ENCODE results near the gene GRAMD2A.
A peak's percentile ranks its signal among the peaks of the same experiment; 100 is the strongest.

Gene GRAMD2A

GRCh38 chr15:72169236-72169920, 28.2 kb downstream of the GRAMD2A start:
- no peak for DNase-seq (ENCODE audit: extremely low read depth in 1 of 2, low read depth in 1 of 2)

DNA sequence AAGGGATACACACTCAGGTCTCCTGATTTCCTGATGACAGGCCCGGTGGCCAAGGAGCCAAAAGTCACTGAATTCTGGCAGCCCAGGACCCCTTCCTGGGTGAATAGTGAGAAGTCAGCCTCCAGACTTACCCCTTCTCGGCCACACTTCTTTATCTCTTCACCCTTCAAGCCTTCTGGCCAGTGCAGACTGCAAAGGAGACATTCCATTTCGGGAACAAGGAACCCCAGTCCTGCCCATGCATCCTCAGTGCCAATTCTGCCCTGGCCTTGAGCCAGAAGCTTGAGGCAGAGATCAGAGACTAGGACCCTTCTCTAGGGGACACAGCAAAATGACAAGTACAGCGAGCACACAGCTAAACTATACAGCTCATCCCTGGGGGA, 28.8 kb downstream of the GRAMD2A start:
- DNase-seq (ENCODE audit: extremely low read depth in 1 of 2, low read depth in 1 of 2): no peak

GRCh38 chr15:72168131-72168807, 29.3 kb downstream of the GRAMD2A start:
- DNase-seq (ENCODE audit: extremely low read depth in 1 of 2, low read depth in 1 of 2): no peak

- no peak for DNase-seq (ENCODE audit: extremely low read depth in 1 of 2, low read depth in 1 of 2)
Measured at GRCh38 chr15:72167445-72167844, 30.1 kb downstream of the GRAMD2A start.

- DNase-seq (ENCODE audit: extremely low read depth in 1 of 2, low read depth in 1 of 2): no peak
Measured at GRCh38 chr15:72166716-72167417, 30.7 kb downstream of the GRAMD2A start.

- no peak for DNase-seq (ENCODE audit: extremely low read depth in 1 of 2, low read depth in 1 of 2)
Measured at GRCh38 chr15:72163719-72164118, 33.9 kb downstream of the GRAMD2A start.

GRCh38 chr15:72162569-72162968, 35.0 kb downstream of the GRAMD2A start:
- DNase-seq (ENCODE audit: extremely low read depth in 1 of 2, low read depth in 1 of 2): no peak

- DNase-seq (ENCODE audit: extremely low read depth in 1 of 2, low read depth in 1 of 2): no peak
Measured at GRCh38 chr15:72161361-72162132, 36.0 kb downstream of the GRAMD2A start.

GRCh38 chr15:72160696-72161245, 36.8 kb downstream of the GRAMD2A start:
- no peak for DNase-seq (ENCODE audit: extremely low read depth in 1 of 2, low read depth in 1 of 2)

DNA sequence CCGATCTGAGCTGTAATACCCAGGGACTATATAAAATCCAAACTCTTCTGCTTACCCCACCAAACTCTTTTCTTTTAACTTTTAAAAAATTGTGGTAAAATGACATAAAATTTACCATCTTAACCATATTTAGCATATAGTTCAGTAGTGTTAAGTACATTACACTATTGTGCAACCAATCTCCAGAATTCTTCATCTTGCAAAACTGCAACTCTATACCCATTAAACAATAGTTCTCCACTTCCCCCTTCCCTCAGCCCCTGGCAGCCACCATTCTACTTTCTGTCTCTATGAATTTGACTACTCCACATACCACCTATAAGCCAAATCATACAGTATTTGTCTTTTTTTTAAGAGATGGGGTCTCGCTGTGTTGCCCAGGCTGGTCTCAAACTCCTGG, 40.7 kb downstream of the GRAMD2A start:
- no peak for DNase-seq (ENCODE audit: extremely low read depth in 1 of 2, low read depth in 1 of 2)

GRCh38 chr15:72155635-72156616, 41.7 kb downstream of the GRAMD2A start:
- DNase-seq (ENCODE audit: extremely low read depth in 1 of 2, low read depth in 1 of 2): peak; percentile 32 to 57

- no peak for DNase-seq (ENCODE audit: extremely low read depth in 1 of 2, low read depth in 1 of 2)
Measured at GRCh38 chr15:72155003-72155621, 42.5 kb downstream of the GRAMD2A start.

GRCh38 chr15:72154316-72154715, 43.3 kb downstream of the GRAMD2A start:
- no peak for DNase-seq (ENCODE audit: extremely low read depth in 1 of 2, low read depth in 1 of 2)

DNA sequence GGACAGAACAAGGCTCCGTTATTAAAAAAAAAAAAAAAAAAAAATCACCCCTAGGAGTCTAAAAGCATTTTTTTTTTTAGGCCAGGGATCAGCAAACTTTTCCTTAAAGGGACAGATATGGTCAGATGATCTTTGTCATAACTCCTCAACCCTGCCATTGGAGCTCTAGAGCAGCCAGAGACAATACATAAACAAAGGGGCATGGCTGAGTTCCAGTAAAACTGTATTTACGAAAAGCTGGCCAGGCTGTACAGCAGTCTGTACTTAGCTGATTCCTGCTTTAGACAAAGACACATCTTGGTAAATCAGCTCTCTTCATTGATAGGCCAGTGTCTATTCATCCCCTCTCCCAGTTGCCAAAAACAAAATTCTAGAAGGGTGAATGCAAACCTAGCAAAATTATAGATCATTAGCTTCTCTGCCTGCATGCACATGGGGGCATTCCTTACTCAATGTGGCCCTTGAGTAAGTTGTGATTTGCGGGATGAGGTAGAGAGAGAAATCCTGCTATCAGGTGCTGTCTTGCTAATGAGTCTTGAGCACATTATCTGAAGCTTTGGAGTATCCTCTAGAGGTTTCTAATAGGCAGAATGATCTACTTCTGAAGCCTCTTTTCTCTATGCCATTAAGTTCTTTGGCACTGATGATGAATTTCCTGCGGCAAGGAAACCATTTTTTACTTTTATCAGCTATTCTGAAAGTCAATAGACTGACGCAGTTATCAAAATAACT, 44.2 kb downstream of the GRAMD2A start:
- DNase-seq (ENCODE audit: extremely low read depth in 1 of 2, low read depth in 1 of 2): no peak

- DNase-seq (ENCODE audit: extremely low read depth in 1 of 2, low read depth in 1 of 2): no peak
Measured at GRCh38 chr15:72147418-72147817, 50.2 kb downstream of the GRAMD2A start.

DNA sequence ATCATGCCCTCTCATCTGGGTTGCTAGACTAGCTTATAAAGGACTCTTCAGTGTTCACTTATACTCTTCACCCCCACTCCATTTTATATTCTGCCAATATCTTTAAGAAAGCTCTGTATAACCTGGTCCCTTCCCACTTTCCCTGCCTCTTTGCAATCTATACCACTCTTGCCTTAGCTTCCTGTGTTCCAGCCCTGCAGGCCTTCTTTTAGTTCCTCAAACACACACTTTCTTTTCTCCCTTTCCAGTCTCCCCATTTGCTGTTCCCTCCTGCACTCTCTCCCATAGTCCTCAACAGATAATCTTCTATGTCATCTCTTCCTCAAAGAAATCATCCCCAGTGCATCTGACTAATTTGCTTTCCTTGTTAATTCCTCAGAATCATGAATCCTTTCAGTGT, 50.7 kb downstream of the GRAMD2A start:
- no peak for DNase-seq (ENCODE audit: extremely low read depth in 1 of 2, low read depth in 1 of 2)

GRCh38 chr15:72146221-72146620, 51.4 kb downstream of the GRAMD2A start:
- no peak for DNase-seq (ENCODE audit: extremely low read depth in 1 of 2, low read depth in 1 of 2)

DNA sequence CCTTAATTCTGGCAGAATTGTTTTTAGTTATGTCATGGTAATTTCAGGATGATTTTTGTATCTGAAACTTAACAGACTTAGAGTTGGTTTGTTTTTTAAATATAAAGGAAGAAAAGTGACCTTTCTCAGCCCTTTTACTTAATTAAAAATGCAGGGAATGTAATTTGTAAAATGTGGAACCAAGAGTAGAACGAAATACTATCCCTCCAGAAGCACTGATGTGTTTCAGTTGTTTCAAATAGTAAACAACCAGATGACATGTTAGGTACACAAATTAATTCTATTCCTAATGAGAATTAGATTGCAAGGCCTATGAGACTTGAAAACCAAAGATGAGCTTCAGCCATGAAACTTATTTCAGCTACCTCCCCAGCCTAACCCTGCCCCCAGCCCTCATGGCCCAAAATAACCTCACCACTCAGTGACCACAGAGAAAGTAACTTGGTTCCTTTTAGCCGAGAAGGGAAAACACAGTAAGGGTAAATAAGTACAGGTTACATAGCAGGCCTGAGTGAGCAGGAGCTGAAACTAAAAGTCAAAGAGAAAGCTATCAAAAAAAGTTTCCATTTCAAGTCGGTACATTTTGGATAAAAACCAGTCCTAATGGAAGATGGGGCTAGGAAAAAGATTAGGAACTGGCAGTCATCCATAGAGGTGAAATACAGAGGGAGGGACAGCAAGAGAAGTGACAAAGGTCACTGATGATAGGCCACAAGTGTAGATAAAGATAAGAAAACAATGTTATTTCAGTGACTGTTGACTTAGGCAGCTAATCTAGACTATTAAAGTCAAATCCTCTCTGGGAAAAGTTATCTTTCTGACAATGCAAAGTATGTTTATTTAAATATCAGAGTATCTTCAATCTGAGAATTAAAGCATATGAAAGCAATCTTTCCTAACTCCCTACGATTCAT, 56.2 kb downstream of the GRAMD2A start:
- no peak for DNase-seq (ENCODE audit: extremely low read depth in 1 of 2, low read depth in 1 of 2)
